DOHH2 (cell line): ENCODE measurements around the gene FZD4.

Source experiments
- H3F3A ChIP-seq: fragments of 200-600 bp; sonication (generic), shearing (Covaris generic); 2 replicates; pipeline ENCODE4 v1.6.0; 2016; ENCODE audit warnings: antibody characterized with exemption, mild to moderate bottlenecking; ENCODE audit not compliant: control insufficient read depth, insufficient read depth
- H3K27ac ChIP-seq: fragments of 200-600 bp; sonication (generic); 2 replicates; pipeline ENCODE4 v1.5.1; 2014; ENCODE audit warnings: low read depth, mild to moderate bottlenecking, low read length, moderate library complexity
- H3K27me3 ChIP-seq: fragments of 200-600 bp; sonication (generic); 2 replicates; pipeline ENCODE4 v1.6.1; 2014; ENCODE audit warnings: mild to moderate bottlenecking, low read length, mixed read lengths; ENCODE audit not compliant: control insufficient read depth
- H3K36me3 ChIP-seq: fragments of 200-600 bp; sonication (generic); 2 replicates; pipeline ENCODE4 v1.6.1; 2014; ENCODE audit warnings: mild to moderate bottlenecking, low read length, moderate library complexity, mixed read lengths; ENCODE audit not compliant: control insufficient read depth
- H3K4me1 ChIP-seq: fragments of 200-600 bp; sonication (generic); 2 replicates; pipeline ENCODE4 v1.6.1; 2014; ENCODE audit warnings: mild to moderate bottlenecking, low read length, mixed read lengths; ENCODE audit not compliant: control insufficient read depth
- H3K4me2 ChIP-seq: fragments of 200-600 bp; sonication (generic); 2 replicates; pipeline ENCODE4 v1.6.0; 2014; ENCODE audit warnings: mild to moderate bottlenecking, low read length, moderate library complexity
- H3K4me3 ChIP-seq: fragments of 200-600 bp; sonication (generic); 2 replicates; pipeline ENCODE4 v1.5.1; 2014; ENCODE audit warnings: mild to moderate bottlenecking, low read length, mixed read lengths
- H3K79me2 ChIP-seq: fragments of 200-600 bp; sonication (generic); 2 replicates; pipeline ENCODE4 v1.6.1; 2014; ENCODE audit warnings: mild to moderate bottlenecking, low read length, mixed read lengths; ENCODE audit not compliant: control insufficient read depth
- H3K9me2 ChIP-seq: fragments of 200-600 bp; sonication (generic); replicated peaks from 2 replicates; pipeline ENCODE4 v1.6.1; 2014; ENCODE audit warnings: mild to moderate bottlenecking, low read length, mixed read lengths; ENCODE audit not compliant: control insufficient read depth
- H3K9me3 ChIP-seq: fragments of 200-600 bp; sonication (generic); 2 replicates; pipeline ENCODE4 v1.6.1; 2014; ENCODE audit warnings: antibody characterized with exemption, low read length, mixed read lengths; ENCODE audit not compliant: control insufficient read depth, insufficient read depth
- H4K20me1 ChIP-seq: fragments of 200-600 bp; sonication (generic); 2 replicates; pipeline ENCODE4 v1.6.0; 2014; ENCODE audit warnings: low read depth, mild to moderate bottlenecking, antibody characterized with exemption, low read length, moderate library complexity; ENCODE audit not compliant: control insufficient read depth, insufficient read depth
- CTCF ChIP-seq: fragments of 200-600 bp; sonication (generic); IDR thresholded peaks from one replicate; pipeline ENCODE4 v1.5.1; 2014; ENCODE audit warnings: antibody characterized with exemption, mild to moderate bottlenecking, low read depth, low read length; ENCODE audit not compliant: poor library complexity, severe bottlenecking
- EZH2phosphoT487 ChIP-seq: fragments of 200-600 bp; sonication (generic); IDR thresholded peaks from 2 replicates; pipeline ENCODE4 v1.6.1; 2017; ENCODE audit warnings: borderline replicate concordance, mild to moderate bottlenecking, antibody characterized with exemption, low read length, moderate library complexity, mixed read lengths

Gene FZD4

GRCh38 chr11:86951706-86952105 lies 3.5 kb downstream of the FZD4 start:
- Histone ChIP-seq H3K27me3 (peaks cover 24% of the 10 kb centered on the region), H3K4me1 (peaks cover 9% of the 10 kb centered on the region; the same call in 1 of the 2 replicates), H3K9me3 (no peaks in the 10 kb centered on the region), H4K20me1 (no peaks in the 10 kb centered on the region), H3F3A (no peaks in the 10 kb centered on the region), H3K79me2 (no peaks in the 10 kb centered on the region), H3K9me2 (no peaks in the 10 kb centered on the region), H3K27ac (no peak overlapping the region), H3K4me2 (no peak overlapping the region), H3K4me3 (no peak overlapping the region), H3K36me3 (no peaks in the 10 kb centered on the region)
- TF ChIP-seq CTCF (no peak), EZH2phosphoT487 (no peak)

- H3K4me3 ChIP-seq, result no peak overlapping the region
- no peaks in the 10 kb centered on the region for H3K9me2 ChIP-seq
- H3K9me3 ChIP-seq, result no peaks in the 10 kb centered on the region
- peaks cover under 1% of the 10 kb centered on the region; the same call in 1 of the 2 replicates for H3K4me1 ChIP-seq
- no peaks in the 10 kb centered on the region for H3F3A ChIP-seq
- no peaks in the 10 kb centered on the region for H3K36me3 ChIP-seq
- TF ChIP-seq EZH2phosphoT487 (no peak), CTCF (no peak)
- H3K79me2 ChIP-seq, result no peaks in the 10 kb centered on the region
- H3K27me3 ChIP-seq, result peaks cover 14% of the 10 kb centered on the region
- H3K27ac ChIP-seq, result no peak overlapping the region
- H4K20me1 ChIP-seq, result no peaks in the 10 kb centered on the region
- no peak overlapping the region for H3K4me2 ChIP-seq
Measured at GRCh38 chr11:86950661-86950995, 4.6 kb downstream of the FZD4 start.

- H3K79me2 ChIP-seq, result no peaks in the 10 kb centered on the region
- H3K27me3 ChIP-seq, result peaks cover 13% of the 10 kb centered on the region; the same call in 1 of the 2 replicates
- H3F3A ChIP-seq, result no peaks in the 10 kb centered on the region
- TF ChIP-seq EZH2phosphoT487 (no peak), CTCF (no peak)
- H3K27ac ChIP-seq, result no peak overlapping the region
- H3K4me3 ChIP-seq, result no peak overlapping the region
- no peaks in the 10 kb centered on the region for H3K9me3 ChIP-seq
- H3K4me2 ChIP-seq, result no peak overlapping the region
- no peaks in the 10 kb centered on the region for H3K36me3 ChIP-seq
- no peaks in the 10 kb centered on the region for H3K4me1 ChIP-seq
- no peaks in the 10 kb centered on the region for H3K9me2 ChIP-seq
- H4K20me1 ChIP-seq, result no peaks in the 10 kb centered on the region
Measured at GRCh38 chr11:86949995-86950660, 5.1 kb downstream of the FZD4 start.
